ENCODE measurements around the gene KRTAP5-10. TPM values are rescaled to one million over a fixed set of nuclear protein-coding genes. Genes with fewer than 3 reads are reported as not detected.
"Not testable (repeated sequence)": the region's sequence is repeated elsewhere in the genome, so short reads cannot be mapped to it uniquely, and the experiment has no call there.

KRTAP5-10 gene
- total RNA-seq, 1 donor from 2014 or later: not detected

- no peak overlapping the region for H3K27ac Mint-ChIP-seq
- H3K36me3 Mint-ChIP-seq (ENCODE audit: low read depth): no peaks in the 10 kb centered on the region
- H3K9me3 Mint-ChIP-seq: no peaks in the 10 kb centered on the region
- H3K4me3 Mint-ChIP-seq (ENCODE audit: low read depth): no peak overlapping the region
- H3K4me1 Mint-ChIP-seq (ENCODE audit: low read depth): no peaks in the 10 kb centered on the region
- intact Hi-C loops (cut with micrococcal nuclease): no loop called here
- no peak for DNase-seq (ENCODE audit: low spot score)
- H3K27me3 Mint-ChIP-seq (ENCODE audit: low read depth): peaks cover 2% of the 10 kb centered on the region
Observed at GRCh38 chr11:71568704-71569349, 3.5 kb downstream of the KRTAP5-10 start.

GRCh38 chr11:71571101-71571850 lies 5.9 kb downstream of the KRTAP5-10 start:
- intact Hi-C loops (cut with micrococcal nuclease); H3K27ac Mint-ChIP-seq; DNase-seq (ENCODE audit: low spot score); H3K4me1 Mint-ChIP-seq (ENCODE audit: low read depth); H3K27me3 Mint-ChIP-seq (ENCODE audit: low read depth); H3K9me3 Mint-ChIP-seq; H3K36me3 Mint-ChIP-seq (ENCODE audit: low read depth); H3K4me3 Mint-ChIP-seq (ENCODE audit: low read depth): not testable (repeated sequence)

- Mint-ChIP-seq H3K27ac (no peak overlapping the region), H3K9me3 (no peaks in the 10 kb centered on the region), H3K4me1 (ENCODE audit: low read depth) (no peaks in the 10 kb centered on the region), H3K36me3 (ENCODE audit: low read depth) (no peaks in the 10 kb centered on the region), H3K4me3 (ENCODE audit: low read depth) (no peak overlapping the region), H3K27me3 (ENCODE audit: low read depth) (peaks cover 1% of the 10 kb centered on the region)
- no peak for DNase-seq (ENCODE audit: low spot score)
- intact Hi-C loops (cut with micrococcal nuclease): no loop called here
Observed at GRCh38 chr11:71572811-71573210, 7.4 kb downstream of the KRTAP5-10 start.

- Mint-ChIP-seq H3K27ac (no peak overlapping the region), H3K4me3 (ENCODE audit: low read depth) (no peak overlapping the region), H3K4me1 (ENCODE audit: low read depth) (no peaks in the 10 kb centered on the region), H3K27me3 (ENCODE audit: low read depth) (peaks cover 1% of the 10 kb centered on the region), H3K9me3 (no peaks in the 10 kb centered on the region), H3K36me3 (ENCODE audit: low read depth) (no peaks in the 10 kb centered on the region)
- no peak for DNase-seq (ENCODE audit: low spot score)
- intact Hi-C loops (cut with micrococcal nuclease): no loop called here
Observed at GRCh38 chr11:71574418-71574817, 9.1 kb downstream of the KRTAP5-10 start.

GRCh38 chr11:71575723-71576424 lies 10.5 kb downstream of the KRTAP5-10 start:
- Mint-ChIP-seq H3K36me3 (ENCODE audit: low read depth) (no peaks in the 10 kb centered on the region), H3K9me3 (no peaks in the 10 kb centered on the region), H3K4me3 (ENCODE audit: low read depth) (no peak overlapping the region), H3K27ac (no peak overlapping the region), H3K27me3 (ENCODE audit: low read depth) (peaks cover 3% of the 10 kb centered on the region), H3K4me1 (ENCODE audit: low read depth) (no peaks in the 10 kb centered on the region)
- intact Hi-C loops (cut with micrococcal nuclease): no loop called here
- DNase-seq (ENCODE audit: low spot score): no peak

- H3K27ac Mint-ChIP-seq; H3K4me1 Mint-ChIP-seq (ENCODE audit: low read depth); H3K36me3 Mint-ChIP-seq (ENCODE audit: low read depth); H3K9me3 Mint-ChIP-seq; H3K4me3 Mint-ChIP-seq (ENCODE audit: low read depth); H3K27me3 Mint-ChIP-seq (ENCODE audit: low read depth); intact Hi-C loops (cut with micrococcal nuclease); DNase-seq (ENCODE audit: low spot score): not testable (repeated sequence)
Observed at GRCh38 chr11:71576688-71577465, 11.5 kb downstream of the KRTAP5-10 start.

- Mint-ChIP-seq H3K4me1 (ENCODE audit: low read depth) (no peaks in the 10 kb centered on the region), H3K4me3 (ENCODE audit: low read depth) (no peak overlapping the region), H3K27me3 (ENCODE audit: low read depth) (peaks cover 8% of the 10 kb centered on the region), H3K36me3 (ENCODE audit: low read depth) (no peaks in the 10 kb centered on the region), H3K27ac (no peak overlapping the region), H3K9me3 (no peaks in the 10 kb centered on the region)
- DNase-seq (ENCODE audit: low spot score): no peak
- intact Hi-C loops (cut with micrococcal nuclease): no loop called here
Observed at GRCh38 chr11:71577469-71578004, 12.2 kb downstream of the KRTAP5-10 start.

GRCh38 chr11:71579513-71579912 lies 14.2 kb downstream of the KRTAP5-10 start:
- H3K4me1 Mint-ChIP-seq (ENCODE audit: low read depth); DNase-seq (ENCODE audit: low spot score); H3K27ac Mint-ChIP-seq; H3K36me3 Mint-ChIP-seq (ENCODE audit: low read depth); H3K27me3 Mint-ChIP-seq (ENCODE audit: low read depth); intact Hi-C loops (cut with micrococcal nuclease); H3K9me3 Mint-ChIP-seq; H3K4me3 Mint-ChIP-seq (ENCODE audit: low read depth): not testable (repeated sequence)

GRCh38 chr11:71580057-71581003 lies 15.0 kb downstream of the KRTAP5-10 start:
- Mint-ChIP-seq H3K27ac (no peak overlapping the region), H3K36me3 (ENCODE audit: low read depth) (no peaks in the 10 kb centered on the region), H3K27me3 (ENCODE audit: low read depth) (peaks cover 9% of the 10 kb centered on the region), H3K4me3 (ENCODE audit: low read depth) (no peak overlapping the region), H3K4me1 (ENCODE audit: low read depth) (no peaks in the 10 kb centered on the region), H3K9me3 (no peaks in the 10 kb centered on the region)
- intact Hi-C loops (cut with micrococcal nuclease): no loop called here
- DNase-seq (ENCODE audit: low spot score): no peak

GRCh38 chr11:71581826-71582225 lies 16.5 kb downstream of the KRTAP5-10 start:
- Mint-ChIP-seq H3K27me3 (ENCODE audit: low read depth) (peaks cover 9% of the 10 kb centered on the region), H3K4me1 (ENCODE audit: low read depth) (no peaks in the 10 kb centered on the region), H3K27ac (no peak overlapping the region), H3K9me3 (no peaks in the 10 kb centered on the region), H3K36me3 (ENCODE audit: low read depth) (no peaks in the 10 kb centered on the region), H3K4me3 (ENCODE audit: low read depth) (no peak overlapping the region)
- intact Hi-C loops (cut with micrococcal nuclease): no loop called here
- no peak for DNase-seq (ENCODE audit: low spot score)

- no peaks in the 10 kb centered on the region for H3K36me3 Mint-ChIP-seq (ENCODE audit: low read depth)
- no peak for DNase-seq (ENCODE audit: low spot score)
- H3K27ac Mint-ChIP-seq: no peak within 1 kb of the TSS
- H3K9me3 Mint-ChIP-seq: no peaks in the 10 kb centered on the region
- intact Hi-C loops (cut with micrococcal nuclease): no loop called here
- no peaks in the 10 kb centered on the region for H3K4me1 Mint-ChIP-seq (ENCODE audit: low read depth)
- H3K4me3 Mint-ChIP-seq (ENCODE audit: low read depth): no peak within 1 kb of the TSS
- H3K27me3 Mint-ChIP-seq (ENCODE audit: low read depth): peaks cover 9% of the 10 kb centered on the region
Observed at GRCh38 chr11:71582309-71582895, 17.0 kb downstream of the KRTAP5-10 start, which contains the start of gene KRTAP5-11. TSS of gene KRTAP5-11 (minus strand) at chr11:71582875. CDS start at chr11:71582837, 38 bp downstream.

Measured in activated T-helper 2 cell treated with anti-CD3 and anti-CD28 coated beads, Interferon-gamma antibody, Interleukin-2, Interleukin-4, amounts not matched to agents 10 μg/mL and 5 μg/mL and 100 μg/mL, durations not matched to agents 14 hours and 24 hours and 36 hours (primary cell).